SK-N-MC (cell line): ENCODE measurements around the gene SRP14.
A peak's percentile ranks its signal among the peaks of the same experiment; 100 is the strongest.

Experiments
- DNase-seq: peaks from one replicate; pipeline ENCODE4 v3.0.0-alpha.2; 2011; ENCODE audit warnings: low read depth, low spot score
- H3K27ac ChIP-seq: fragments of 200-600 bp; sonication (generic); 2 replicates; pipeline ENCODE4 v1.5.1; 2016; ENCODE audit warnings: mixed run types
- H3K36me3 ChIP-seq: fragments of 200-600 bp; sonication (generic); 2 replicates; pipeline ENCODE4 v1.6.1; 2017; ENCODE audit warnings: antibody characterized with exemption, low read length, mixed read lengths; ENCODE audit not compliant: insufficient read depth
- H3K4me3 ChIP-seq: fragments of 200-600 bp; sonication (generic); 2 replicates; pipeline ENCODE4 v1.5.1; 2016
- H3K9ac ChIP-seq: fragments of 200-600 bp; sonication (generic); 2 replicates; pipeline ENCODE4 v1.8.0; 2017; ENCODE audit warnings: mixed run types, mixed read lengths; ENCODE audit not compliant: insufficient read length
- H3K9me3 ChIP-seq: fragments of 200-600 bp; sonication (generic); 2 replicates; pipeline ENCODE4 v1.6.1; 2017; ENCODE audit warnings: low read depth, mild to moderate bottlenecking, antibody characterized with exemption, low read length, moderate library complexity, mixed read lengths
- EZH2 ChIP-seq: fragments of 200-600 bp; sonication (generic); IDR thresholded peaks from one replicate; pipeline ENCODE4 v1.6.1; 2017; ENCODE audit warnings: antibody characterized with exemption
- FOXP2 ChIP-seq: optimal IDR thresholded peaks from 2 replicates; pipeline ENCODE3; 2011; ENCODE audit warnings: mild to moderate bottlenecking, moderate library complexity; ENCODE audit not compliant: insufficient read depth; ENCODE audit errors: extremely low read length, control extremely low read depth
- POLR2AphosphoS5 ChIP-seq: IDR thresholded peaks from 2 replicates; pipeline ENCODE4 v1.6.1; 2012; ENCODE audit warnings: mild to moderate bottlenecking, low read depth, low read length, borderline replicate concordance

SRP14 gene

GRCh38 chr15:40053831-40054604 is 15.0 kb upstream of the SRP14 start:
- no peak for TF ChIP-seq POLR2AphosphoS5
- no peak for TF ChIP-seq FOXP2
- no peak for TF ChIP-seq EZH2
- H3K27ac ChIP-seq: no peak overlapping the region
- no peaks in the 10 kb centered on the region for H3K36me3 ChIP-seq
- H3K9ac ChIP-seq: no peak overlapping the region
- DNase-seq: no peak
- H3K4me3 ChIP-seq: no peak overlapping the region
- H3K9me3 ChIP-seq: no peaks in the 10 kb centered on the region

GRCh38 chr15:40053079-40053830 is 14.3 kb upstream of the SRP14 start:
- no peak for DNase-seq
- no peak overlapping the region for H3K4me3 ChIP-seq

GRCh38 chr15:40052604-40053003 is 13.6 kb upstream of the SRP14 start:
- Histone ChIP-seq H3K9ac (no peak overlapping the region), H3K36me3 (no peaks in the 10 kb centered on the region), H3K27ac (0 out of 2 replicates have a peak overlapping the region, but pooled peaks have one; percentile 2), H3K9me3 (no peaks in the 10 kb centered on the region), H3K4me3 (no peak overlapping the region)
- TF ChIP-seq POLR2AphosphoS5: no peak
- DNase-seq: no peak

More at GRCh38 chr15:40053079-40053830, 14.3 kb upstream of the SRP14 start:
- Histone ChIP-seq H3K27ac (no peak overlapping the region), H3K36me3 (no peaks in the 10 kb centered on the region), H3K9me3 (no peaks in the 10 kb centered on the region), H3K9ac (no peak overlapping the region)
- no peak for TF ChIP-seq POLR2AphosphoS5
- TF ChIP-seq FOXP2: no peak
- TF ChIP-seq EZH2: no peak

GRCh38 chr15:40051616-40052415 is 12.8 kb upstream of the SRP14 start:
- Histone ChIP-seq H3K36me3 (no peaks in the 10 kb centered on the region), H3K9me3 (no peaks in the 10 kb centered on the region), H3K4me3 (no peak overlapping the region), H3K27ac (0 out of 2 replicates have a peak overlapping the region, but pooled peaks have one; percentile 2), H3K9ac (no peak overlapping the region)
- TF ChIP-seq EZH2 (no peak), POLR2AphosphoS5 (no peak), FOXP2 (no peak)
- DNase-seq: no peak

GRCh38 chr15:40050788-40051470 is 11.9 kb upstream of the SRP14 start:
- no peak overlapping the region for H3K9ac ChIP-seq
- DNase-seq: no peak
- no peak overlapping the region for H3K4me3 ChIP-seq
- no peak for TF ChIP-seq EZH2
- no peak for TF ChIP-seq POLR2AphosphoS5
- TF ChIP-seq FOXP2: no peak
- H3K36me3 ChIP-seq: no peaks in the 10 kb centered on the region
- H3K27ac ChIP-seq: peak overlapping the region; percentile 52
- H3K9me3 ChIP-seq: no peaks in the 10 kb centered on the region

- Histone ChIP-seq H3K36me3 (no peaks in the 10 kb centered on the region), H3K9me3 (no peaks in the 10 kb centered on the region), H3K4me3 (no peak overlapping the region), H3K27ac (peak overlapping the region; percentile 70), H3K9ac (no peak overlapping the region)
- TF ChIP-seq FOXP2 (no peak), EZH2 (no peak), POLR2AphosphoS5 (no peak)
- no peak for DNase-seq
Measured at GRCh38 chr15:40048926-40049475, 10.0 kb upstream of the SRP14 start.

GRCh38 chr15:40048211-40048792 is 9.3 kb upstream of the SRP14 start:
- Histone ChIP-seq H3K9ac (no peak overlapping the region), H3K27ac (peak overlapping the region; percentile 83)
- DNase-seq: no peak

More at GRCh38 chr15:40048211-40048792, 9.3 kb upstream of the SRP14 start:
- H3K4me3 ChIP-seq: no peak overlapping the region
- no peaks in the 10 kb centered on the region for H3K36me3 ChIP-seq
- no peak for TF ChIP-seq EZH2
- no peak for TF ChIP-seq POLR2AphosphoS5
- no peaks in the 10 kb centered on the region for H3K9me3 ChIP-seq
